HG03460 (cell line): ENCODE measurements around the gene UBL3.

ENCODE experiments used
- ATAC-seq: cut with Tn5 transposase; IDR thresholded peaks from one replicate; pipeline ENCODE4 v1.9.1; 2021; ENCODE audit not compliant: unreplicated experiment

UBL3 gene

DNA sequence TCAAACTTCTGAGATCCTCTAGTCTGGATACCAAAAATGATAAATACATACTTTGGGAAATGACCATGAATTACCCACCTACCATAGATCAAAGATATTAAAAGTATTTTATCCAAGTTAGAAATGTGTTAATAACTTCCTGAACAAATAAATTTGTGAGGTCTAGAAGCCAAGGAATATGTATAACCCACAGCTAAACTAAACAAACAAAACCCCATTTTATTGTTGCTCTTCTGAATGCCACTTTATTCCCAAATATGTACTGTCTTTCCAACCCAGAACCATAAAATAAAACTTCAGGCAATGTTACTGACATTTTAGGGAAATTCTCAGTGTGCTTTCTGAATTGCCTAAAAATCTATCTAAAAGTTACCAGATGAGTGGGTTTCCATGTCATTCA, 35.1 kb downstream of the UBL3 start:
- no peak for ATAC-seq

DNA sequence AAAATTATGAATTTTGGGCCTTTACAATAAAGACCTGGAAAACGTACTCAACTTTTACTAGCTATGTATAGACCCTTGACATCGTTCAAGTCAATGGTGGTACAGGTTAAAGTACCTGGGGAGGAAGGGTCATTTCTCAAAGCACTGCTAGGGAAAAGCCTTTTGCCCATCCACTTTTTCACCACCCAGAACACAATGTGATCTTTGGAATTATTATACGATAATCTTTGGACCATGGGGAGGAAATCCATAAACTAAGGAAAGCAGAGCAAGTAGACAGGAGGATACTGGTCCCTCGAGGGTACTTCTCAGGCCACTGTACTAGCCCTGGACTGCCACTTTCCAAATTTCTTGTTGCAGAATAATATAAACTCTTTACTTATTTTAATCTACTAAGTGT, 39.5 kb downstream of the UBL3 start:
- no peak for ATAC-seq

DNA sequence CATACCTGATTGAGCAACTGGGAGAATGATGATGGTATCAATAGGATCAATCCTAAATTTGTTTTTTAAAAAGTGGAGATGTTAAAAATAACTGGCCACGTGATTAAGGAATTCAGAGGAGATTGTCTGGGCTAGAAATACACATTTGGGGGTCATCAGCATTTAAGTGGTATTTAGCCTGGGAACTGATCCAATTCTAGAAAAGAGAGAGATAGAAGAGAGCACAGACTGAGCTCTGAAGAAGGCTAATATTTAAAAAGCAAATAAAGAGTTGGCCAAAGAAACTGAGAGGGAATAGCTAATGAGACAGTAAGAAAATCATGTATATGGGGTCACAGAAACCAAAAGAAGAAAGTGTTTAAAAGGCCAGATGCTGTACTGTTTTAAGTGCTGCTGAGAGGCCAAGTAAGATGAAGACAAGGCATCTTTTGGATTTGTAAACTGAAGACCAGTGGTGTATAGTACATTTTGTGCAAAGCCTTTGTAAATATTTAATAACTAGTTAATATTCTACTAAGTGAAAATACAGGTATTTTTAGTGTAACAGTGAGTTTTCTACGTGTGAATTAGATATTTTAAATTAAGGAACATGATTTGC, 40.2 kb downstream of the UBL3 start:
- no peak for ATAC-seq

DNA sequence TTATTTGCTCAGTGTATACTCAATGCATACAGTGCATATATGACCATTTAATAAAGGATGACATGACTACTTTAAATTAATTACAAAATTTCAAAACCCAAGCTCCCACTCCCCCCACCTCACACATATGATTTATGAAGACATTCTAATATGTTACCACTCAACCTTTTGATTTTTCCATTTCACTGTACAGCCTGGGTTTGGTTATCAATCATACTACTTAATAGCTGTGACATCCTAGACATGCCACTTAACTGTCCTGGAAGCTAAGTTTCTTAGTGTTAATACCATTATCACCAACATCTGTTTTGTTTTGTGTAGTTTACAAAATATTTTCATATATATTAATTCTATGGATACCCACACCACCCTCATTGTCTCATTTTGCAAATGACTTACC, 42.2 kb downstream of the UBL3 start:
- no peak for ATAC-seq

DNA sequence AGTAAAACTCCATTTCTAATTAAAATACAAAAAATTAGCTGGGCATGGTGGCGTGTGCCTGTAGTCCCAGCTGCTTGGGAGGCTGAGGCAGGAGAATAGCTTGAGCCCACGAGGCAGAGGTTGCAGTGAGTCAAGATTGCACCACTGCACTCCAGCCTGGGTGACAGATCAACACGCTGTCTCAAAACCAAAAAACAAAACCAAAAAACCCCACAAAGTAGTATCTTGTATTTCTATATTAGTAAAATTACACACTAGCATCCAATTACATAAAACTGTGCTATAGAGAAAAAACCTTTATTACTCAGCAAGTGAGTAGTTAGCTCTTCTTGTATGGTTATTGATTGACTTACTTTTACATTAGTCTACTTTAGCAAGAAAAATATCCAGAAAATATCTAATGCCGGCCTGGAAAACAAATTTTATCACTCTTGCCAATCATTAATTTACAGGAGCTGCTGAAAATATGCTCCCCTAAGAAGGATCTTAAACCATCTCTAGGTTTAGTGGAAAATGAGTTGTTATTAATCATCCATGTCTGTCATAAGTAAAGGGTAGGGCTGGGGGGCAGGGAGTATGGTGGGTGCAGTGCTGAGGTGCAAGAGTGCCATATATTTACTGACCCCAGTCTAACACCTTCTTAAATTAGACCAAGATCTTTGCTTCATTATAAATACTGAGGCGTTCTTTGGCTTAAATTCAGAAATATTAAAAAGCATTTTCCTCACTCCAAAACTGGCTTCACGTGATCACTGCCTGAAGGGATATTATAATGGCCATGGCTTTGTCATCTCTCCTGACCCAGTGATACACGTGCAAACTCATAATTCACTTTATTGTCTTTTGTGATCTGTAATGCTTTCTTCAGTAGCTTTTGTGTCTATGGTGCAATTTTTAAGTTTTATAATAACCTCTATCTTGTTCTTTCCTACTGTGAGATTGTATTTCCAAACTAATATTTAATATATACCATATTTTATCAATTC, 44.1 kb downstream of the UBL3 start:
- ATAC-seq: no peak

DNA sequence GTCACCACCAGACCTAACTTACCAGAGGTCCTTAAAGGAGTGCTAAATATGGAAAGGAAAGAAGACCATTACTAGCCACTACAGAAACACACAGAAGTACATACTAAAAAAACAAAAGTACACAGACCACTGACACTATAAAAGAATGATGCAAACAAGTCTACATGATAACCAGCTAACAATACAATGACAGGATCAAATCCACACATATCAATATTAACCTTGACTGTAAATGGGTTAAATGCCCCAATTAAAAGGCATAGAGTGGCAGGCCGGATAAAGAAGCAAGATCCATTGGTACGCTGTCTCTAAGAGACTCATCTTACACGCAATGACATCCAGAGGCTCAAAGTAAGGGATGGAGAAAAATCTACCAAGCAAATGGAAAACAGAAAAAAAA, 47.2 kb downstream of the UBL3 start:
- no peak for ATAC-seq

DNA sequence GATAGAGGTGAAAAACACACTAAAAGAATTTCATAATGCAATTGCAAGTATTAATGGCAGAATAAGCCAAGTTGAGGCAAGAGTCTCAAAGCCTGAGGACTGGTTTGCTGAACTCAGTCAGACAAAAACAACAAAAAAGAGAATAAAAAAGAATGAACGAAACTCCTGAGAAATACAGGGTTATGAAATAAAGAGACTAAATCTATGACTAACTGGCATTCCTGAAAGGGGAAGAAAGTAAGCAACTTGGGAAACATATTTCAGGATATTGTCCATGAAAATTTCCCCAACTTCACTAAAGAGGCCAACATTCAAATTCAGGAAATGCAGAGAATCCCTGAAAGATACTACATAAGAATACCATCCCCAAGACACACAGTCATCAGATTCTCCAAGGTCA, 47.8 kb downstream of the UBL3 start:
- no peak for ATAC-seq

DNA sequence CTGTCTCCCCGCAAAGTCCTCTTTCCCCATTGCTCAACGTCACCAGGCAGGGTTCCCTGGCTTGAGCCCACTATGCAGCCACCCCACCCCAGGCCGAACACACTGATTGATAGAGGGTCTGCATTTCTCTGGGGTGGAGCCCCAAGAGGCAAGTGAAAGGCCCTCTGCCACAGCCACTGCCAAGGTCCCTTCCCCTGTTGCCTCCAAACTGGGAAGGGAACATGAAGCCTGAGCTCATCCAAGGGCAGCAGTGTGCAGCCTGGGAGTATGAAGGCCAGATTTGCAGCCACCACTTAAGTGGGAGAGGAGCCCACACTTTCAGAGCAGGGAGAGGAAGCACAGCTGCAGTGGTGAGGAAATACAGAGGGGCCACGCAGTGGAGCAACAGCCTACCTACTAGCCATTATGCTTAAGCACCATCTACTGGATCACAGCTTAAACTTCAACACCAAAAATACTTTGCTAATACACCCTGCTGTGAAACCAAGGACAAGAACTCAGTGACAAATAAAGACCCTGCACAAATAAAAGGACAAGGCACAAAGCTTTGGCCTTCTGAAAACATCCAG, 48.6 kb downstream of the UBL3 start:
- ATAC-seq: no peak

DNA sequence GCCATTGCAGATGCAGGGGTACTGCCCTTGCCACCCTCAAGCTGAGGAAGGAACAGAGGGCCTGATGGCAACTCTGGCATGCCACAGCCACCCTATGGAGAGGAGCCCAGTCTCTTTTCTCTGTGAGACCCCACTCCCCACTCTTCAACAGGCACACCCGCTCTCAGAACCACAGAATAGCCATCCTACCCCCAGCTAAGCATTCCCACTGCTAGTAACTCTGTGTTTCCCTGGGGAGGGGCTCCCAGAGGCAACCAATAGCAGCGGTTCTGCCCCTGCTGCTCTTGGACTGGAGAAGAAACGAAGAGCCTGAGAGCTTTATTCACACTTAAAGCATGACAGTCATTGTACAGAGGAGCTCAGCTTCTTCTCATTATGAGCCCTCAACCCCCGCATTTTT, 49.3 kb downstream of the UBL3 start:
- no peak for ATAC-seq

DNA sequence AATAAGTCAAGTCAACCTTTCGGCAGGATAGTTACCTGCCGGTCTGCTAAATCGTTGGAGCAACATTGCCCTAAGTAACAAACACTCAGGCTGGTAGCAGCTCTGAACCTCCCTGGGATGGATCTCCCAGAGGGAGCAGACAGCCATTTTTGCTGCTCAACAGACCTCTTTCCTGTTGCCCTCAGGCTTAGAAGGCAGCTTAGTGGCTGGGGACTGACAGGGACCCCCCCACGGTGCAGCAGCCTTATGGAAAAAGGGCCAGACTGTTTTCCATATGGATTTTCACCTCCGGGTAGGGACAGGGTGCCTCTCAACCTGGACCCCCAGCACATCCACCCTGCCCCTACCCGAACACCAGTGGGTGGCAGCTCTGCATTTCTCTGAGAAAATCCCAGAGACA, 49.7 kb downstream of the UBL3 start:
- no peak for ATAC-seq

DNA sequence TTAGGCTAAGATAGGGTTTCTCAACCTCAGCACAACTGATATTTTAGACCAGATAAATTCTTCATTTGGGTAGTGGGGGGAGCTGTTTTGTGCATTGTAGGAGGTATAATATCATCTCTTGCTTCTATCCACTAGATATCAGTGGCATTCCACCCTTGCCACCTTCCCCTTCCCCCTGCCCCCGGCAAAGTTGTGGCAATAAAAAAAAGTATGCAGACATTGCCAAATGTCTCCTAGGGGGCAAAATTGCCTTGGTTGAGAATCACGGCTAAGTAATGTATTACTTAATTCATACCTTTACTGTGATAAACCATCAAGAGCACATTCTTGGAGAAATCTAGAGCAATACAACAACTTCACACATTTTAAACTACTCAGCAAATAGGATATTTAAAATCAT, 51.4 kb downstream of the UBL3 start:
- ATAC-seq: no peak

DNA sequence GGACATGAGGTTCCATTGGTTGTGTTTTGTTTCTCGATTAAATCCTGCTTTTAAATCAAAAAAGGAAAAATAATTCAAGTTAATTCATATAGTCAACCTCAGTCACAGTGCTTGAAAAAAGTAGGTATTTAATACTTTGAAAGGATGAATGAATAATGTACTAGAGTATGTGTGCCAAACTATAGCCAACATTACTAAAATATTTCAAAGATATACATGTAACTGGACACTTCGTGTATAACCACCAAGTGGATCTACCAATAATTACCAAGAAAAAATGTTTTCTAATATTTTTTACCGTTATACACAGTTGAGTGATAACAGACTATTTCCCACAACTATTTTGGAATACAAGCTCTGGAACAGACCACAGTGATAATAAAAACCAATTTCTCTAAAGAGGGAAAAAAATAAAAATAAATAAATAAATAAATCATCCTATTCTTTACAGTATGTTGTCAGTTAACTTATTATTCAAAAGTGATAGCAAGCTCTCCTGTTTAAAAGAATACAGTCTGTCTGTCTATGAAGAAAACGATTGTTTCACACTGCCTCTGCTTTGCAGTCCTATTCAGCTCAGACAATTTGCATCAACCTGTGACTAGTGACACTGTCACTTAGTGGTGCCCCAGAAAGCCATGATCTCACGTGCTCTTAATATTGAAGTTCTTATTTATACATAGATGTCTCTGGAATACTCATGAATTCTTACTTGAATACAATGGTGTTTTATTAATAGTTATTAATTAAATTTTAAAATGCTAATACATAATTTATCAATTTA, 58.2 kb downstream of the UBL3 start:
- no peak for ATAC-seq

DNA sequence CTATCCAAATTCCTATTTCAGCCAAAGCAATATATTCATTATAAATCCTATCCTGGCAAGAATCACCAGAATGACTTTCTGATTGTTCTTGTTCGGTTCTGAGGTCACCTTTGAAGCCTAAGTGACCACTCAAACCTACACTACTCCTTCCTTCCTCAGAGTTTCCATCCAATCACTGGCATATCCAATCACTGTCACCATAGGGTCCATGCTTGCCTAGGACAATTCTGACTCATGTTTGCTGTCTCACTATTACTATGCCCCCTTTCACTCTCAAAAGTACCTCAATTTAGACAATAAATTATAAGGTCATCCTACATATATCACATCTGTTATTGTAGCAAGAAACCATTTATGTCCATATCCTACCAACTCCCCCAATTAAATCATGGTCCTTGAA, 58.9 kb downstream of the UBL3 start:
- no peak for ATAC-seq

DNA sequence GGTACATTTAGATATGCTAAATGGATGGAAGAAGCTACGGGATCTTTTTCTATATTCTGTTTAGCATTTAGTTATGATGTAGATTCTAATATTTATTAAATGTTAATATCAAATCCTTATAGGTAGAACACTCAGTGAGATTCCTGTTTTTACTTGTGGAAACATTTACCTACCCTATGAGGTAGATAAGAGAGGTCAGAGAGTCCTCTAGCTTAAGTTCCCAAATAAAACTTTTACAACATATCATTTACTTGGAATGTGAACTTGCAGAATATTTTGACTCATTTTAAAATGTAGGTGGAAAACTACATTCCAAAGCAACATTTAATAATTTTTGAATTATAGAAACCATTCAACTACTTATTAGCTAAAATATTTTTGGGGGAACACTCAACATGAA, 63.7 kb downstream of the UBL3 start:
- no peak for ATAC-seq

DNA sequence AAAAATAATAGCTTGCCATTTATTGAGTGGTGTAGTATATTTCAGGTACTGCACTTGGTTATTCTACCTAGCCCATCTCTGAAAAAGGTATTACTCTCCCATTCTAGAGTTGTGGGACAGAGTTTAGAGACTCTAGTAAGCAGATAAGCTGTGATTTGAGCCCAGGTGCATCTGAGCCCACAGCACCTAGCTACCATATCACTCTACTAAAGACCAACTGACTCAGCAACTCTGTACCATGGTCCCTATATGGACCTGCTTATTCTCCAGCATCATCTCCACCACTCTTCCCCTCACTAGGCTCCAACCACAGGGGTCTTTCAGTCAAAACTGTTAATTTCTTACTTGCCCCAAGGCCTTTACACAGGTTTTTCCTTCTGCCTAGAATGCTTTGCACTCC, 64.4 kb downstream of the UBL3 start:
- no peak for ATAC-seq

DNA sequence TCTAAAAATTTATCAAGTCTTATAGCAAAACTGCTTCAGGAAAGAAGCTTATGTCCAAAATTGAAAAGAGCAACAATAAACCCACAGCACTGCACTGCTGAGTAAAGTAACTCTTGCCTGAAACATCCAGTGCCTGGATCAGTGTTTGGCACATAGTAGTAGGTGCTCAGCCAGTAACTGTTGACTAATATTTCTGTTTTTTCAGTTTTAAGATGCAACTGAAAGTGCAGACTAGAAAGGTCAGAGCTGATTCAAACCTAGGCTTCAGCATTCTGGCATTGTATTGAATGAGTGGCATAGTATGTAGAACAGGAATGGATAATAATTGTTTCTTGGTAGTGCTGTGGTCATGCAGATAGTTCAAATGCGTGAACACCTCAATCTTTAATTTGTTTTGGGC, 67.6 kb downstream of the UBL3 start:
- no peak for ATAC-seq

DNA sequence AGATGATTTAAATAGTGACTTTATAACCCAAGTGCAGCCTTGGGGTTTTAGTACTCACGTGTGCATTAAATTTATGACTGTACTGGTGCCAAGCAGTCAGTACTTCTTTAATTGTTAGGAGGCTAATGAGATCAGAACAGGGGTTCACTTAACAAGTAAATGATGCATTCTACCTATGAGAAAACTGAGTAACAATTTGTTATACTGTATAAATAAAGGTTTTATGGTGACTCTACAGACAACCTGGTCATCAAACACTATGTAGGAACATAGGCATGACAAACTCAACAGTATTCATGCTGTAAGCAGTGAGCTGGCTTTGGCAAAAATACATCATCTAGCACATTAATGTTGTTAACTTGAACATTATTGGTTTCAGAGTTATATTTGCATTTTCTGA, 75.6 kb downstream of the UBL3 start:
- ATAC-seq: no peak

DNA sequence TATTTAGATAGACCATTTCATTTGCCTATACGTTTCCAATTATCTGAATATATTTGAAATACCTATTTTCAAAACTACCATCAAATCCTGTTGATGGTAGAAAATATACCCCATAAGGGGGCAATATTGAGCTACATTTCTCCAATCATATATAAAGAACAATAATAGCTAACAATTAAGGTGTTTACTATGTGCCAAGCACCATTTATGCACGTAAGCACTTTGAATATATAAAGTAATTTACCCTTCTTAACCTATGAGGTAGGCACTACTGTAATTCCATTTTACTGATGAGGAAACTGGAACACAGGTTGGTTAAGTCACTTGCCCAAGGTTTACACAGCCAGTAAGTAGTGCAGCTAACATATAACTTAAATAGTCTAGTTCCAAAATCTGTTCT, 79.2 kb downstream of the UBL3 start:
- no peak for ATAC-seq

DNA sequence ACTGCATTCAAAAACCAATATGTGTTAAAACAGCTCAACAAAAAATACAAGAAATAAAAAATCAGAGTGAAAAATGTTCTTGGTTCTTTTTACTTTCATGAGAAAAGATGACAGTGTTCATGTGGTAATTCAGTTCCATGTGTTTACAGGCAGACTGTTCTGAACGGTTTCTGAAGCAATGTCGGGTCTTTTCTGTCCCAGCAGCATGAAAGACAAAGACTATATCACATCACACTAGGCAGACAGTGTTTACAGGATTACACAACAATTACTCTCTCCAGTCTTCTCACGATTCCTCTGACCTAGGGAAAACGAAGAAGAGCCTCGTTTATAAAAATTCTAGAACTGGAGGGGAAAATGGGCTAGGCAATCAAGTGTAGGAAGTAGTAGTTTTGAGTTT, 83.4 kb downstream of the UBL3 start:
- ATAC-seq: no peak

DNA sequence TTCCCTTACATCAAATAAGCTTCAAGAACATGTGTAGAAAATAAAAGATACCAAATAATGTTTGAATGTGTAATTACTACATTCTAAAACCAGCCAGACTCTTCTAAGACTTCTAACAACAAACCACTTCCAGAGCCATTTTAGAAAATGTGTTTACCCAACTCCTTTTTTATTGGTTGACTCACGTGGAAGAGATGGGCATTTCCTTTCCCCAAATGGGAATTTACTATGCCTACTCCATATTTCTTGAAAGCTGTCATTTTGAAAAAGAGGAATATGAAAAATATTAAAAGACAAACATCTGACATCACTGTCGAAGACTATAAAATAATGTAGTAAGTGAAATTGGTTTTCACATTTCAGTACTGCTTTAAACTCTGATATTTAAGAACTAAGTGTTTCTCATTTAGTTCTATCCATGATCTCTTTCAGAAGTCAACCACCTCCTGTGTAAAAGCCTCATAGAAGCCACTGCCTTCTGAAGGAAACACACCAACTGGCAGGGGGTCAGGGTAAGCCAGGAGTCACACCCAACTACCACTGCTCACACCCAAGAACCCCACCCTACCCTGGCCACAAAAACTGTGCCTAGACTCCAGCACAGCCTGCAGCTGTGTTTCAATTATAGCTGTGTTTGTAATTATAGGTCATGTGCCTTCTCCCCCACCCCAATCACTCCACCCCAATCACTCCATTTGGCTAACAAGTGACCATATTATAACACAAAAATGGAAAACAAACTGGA, 86.8 kb downstream of the UBL3 start:
- ATAC-seq: no peak

DNA sequence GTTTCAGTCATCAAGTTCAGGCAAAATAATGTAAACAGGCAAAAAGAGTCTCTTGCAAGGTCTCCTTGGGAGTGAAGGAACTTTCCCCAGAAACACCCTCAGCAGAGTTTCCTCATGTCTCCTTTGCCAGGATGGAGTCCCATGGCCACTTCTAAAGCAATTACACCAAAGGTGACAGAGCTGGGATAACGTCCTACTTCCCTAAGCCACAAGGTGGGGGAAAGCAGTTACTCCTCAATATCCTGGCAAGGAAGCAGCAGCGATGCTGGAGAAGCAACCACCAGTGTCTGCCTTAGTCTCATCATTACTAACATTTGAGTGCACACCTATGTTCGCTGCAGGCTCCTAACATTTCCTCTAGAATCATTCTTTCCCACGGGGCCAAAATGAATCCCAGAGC, 88.6 kb downstream of the UBL3 start:
- ATAC-seq: no peak
